Measurements from ENCODE around the gene SLC25A43.

SLC25A43 gene

GRCh38 chrX:119501511-119502148, 102.5 kb downstream of the SLC25A43 start:
- no peak for DNase-seq

- peak; percentile 75 to 88 for DNase-seq
These were observed 103.8 kb downstream of the SLC25A43 start for GRCh38 chrX:119502727-119503483.

GRCh38 chrX:119503484-119503861, 104.3 kb downstream of the SLC25A43 start:
- DNase-seq: no peak

Data from NCI-H2081 (cell line).